OCI-LY3 (cell line): ENCODE measurements around the gene MRPL1.

Experiments
- H2AFZ ChIP-seq: fragments of 200-600, 300-600 bp; shearing (Covaris generic); 2 replicates; pipeline ENCODE4 v1.6.0; 2014; ENCODE audit warnings: antibody characterized with exemption, low read depth, low read length
- H3K27ac ChIP-seq: fragments of 200-600, 300-600 bp; sonication (generic); 2 replicates; pipeline ENCODE4 v1.5.1; 2014; ENCODE audit warnings: mild to moderate bottlenecking, low read length, moderate library complexity, mixed read lengths
- H3K27me3 ChIP-seq: fragments of 200-600, 300-600 bp; sonication (generic); 2 replicates; pipeline ENCODE4 v1.6.1; 2014; ENCODE audit warnings: low read depth, low read length, mixed read lengths
- H3K36me3 ChIP-seq: fragments of 200-600, 300-600 bp; sonication (generic); replicated peaks from 2 replicates; pipeline ENCODE3; 2014; ENCODE audit warnings: low read depth, low read length, mixed read lengths
- H3K4me1 ChIP-seq: fragments of 300-600, 200-600 bp; sonication (generic); 2 replicates; pipeline ENCODE4 v1.6.1; 2014; ENCODE audit warnings: low read length, mixed read lengths
- H3K4me2 ChIP-seq: fragments of 200-600, 300-600 bp; sonication (generic); 2 replicates; pipeline ENCODE4 v1.6.1; 2014; ENCODE audit warnings: low read length, mixed read lengths
- H3K4me3 ChIP-seq: fragments of 300-600, 200-600 bp; sonication (generic); 2 replicates; pipeline ENCODE4 v1.5.1; 2014; ENCODE audit warnings: antibody characterized with exemption, mild to moderate bottlenecking, low read length, moderate library complexity
- H3K79me2 ChIP-seq: fragments of 300-600, 200-600 bp; shearing (Covaris generic); 2 replicates; pipeline ENCODE4 v1.6.1; 2014; ENCODE audit warnings: mild to moderate bottlenecking, low read length, mixed read lengths
- H3K9ac ChIP-seq: fragments of 300-600, 200-600 bp; shearing (Covaris generic); 2 replicates; pipeline ENCODE4 v1.6.0; 2014; ENCODE audit warnings: mild to moderate bottlenecking, low read length, moderate library complexity
- H3K9me3 ChIP-seq: fragments of 200-600, 300-600 bp; shearing (Covaris generic); 2 replicates; pipeline ENCODE4 v1.6.1; 2014; ENCODE audit warnings: low read length, mixed read lengths; ENCODE audit not compliant: insufficient read depth
- H4K20me1 ChIP-seq: fragments of 200-600, 300-600 bp; sonication (generic); 2 replicates; pipeline ENCODE4 v1.6.1; 2016; ENCODE audit warnings: low read length, mixed read lengths; ENCODE audit not compliant: insufficient read depth
- EZH2phosphoT487 ChIP-seq: fragments of 200-600 bp; shearing (Covaris generic); IDR thresholded peaks from 2 replicates; pipeline ENCODE4 v1.6.1; 2018; ENCODE audit warnings: antibody characterized with exemption, mixed run types, low read depth
- TF ChIP-seq, protein P1 (sequence below): fragments of 200-600, 300-600 bp; sonication (generic); IDR thresholded peaks from 2 replicates; pipeline ENCODE4 v1.5.1; 2014; ENCODE audit warnings: antibody characterized with exemption, low read length, low read depth

MRPL1 gene

GRCh38 chr4:77819843-77820648, 42.6 kb upstream of the MRPL1 start:
- TF ChIP-seq EZH2phosphoT487 = no peak
- TF ChIP-seq, protein P1, sequence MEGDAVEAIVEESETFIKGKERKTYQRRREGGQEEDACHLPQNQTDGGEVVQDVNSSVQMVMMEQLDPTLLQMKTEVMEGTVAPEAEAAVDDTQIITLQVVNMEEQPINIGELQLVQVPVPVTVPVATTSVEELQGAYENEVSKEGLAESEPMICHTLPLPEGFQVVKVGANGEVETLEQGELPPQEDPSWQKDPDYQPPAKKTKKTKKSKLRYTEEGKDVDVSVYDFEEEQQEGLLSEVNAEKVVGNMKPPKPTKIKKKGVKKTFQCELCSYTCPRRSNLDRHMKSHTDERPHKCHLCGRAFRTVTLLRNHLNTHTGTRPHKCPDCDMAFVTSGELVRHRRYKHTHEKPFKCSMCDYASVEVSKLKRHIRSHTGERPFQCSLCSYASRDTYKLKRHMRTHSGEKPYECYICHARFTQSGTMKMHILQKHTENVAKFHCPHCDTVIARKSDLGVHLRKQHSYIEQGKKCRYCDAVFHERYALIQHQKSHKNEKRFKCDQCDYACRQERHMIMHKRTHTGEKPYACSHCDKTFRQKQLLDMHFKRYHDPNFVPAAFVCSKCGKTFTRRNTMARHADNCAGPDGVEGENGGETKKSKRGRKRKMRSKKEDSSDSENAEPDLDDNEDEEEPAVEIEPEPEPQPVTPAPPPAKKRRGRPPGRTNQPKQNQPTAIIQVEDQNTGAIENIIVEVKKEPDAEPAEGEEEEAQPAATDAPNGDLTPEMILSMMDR = 0 out of 2 replicates have a peak, but pooled peaks have one; percentile 7
- Histone ChIP-seq H3K36me3 (no peaks in the 10 kb centered on the region), H3K9ac (peak overlapping the region; percentile 96), H4K20me1 (peaks cover 29% of the 10 kb centered on the region), H3K27ac (peak overlapping the region; percentile 86), H2AFZ (peak overlapping the region; percentile 76), H3K79me2 (peaks cover 49% of the 10 kb centered on the region), H3K4me1 (peaks cover 25% of the 10 kb centered on the region), H3K27me3 (no peaks in the 10 kb centered on the region), H3K9me3 (no peaks in the 10 kb centered on the region), H3K4me3 (peak overlapping the region; percentile 91), H3K4me2 (peak overlapping the region; percentile 79)

GRCh38 chr4:77820649-77821561, 41.7 kb upstream of the MRPL1 start:
- TF ChIP-seq EZH2phosphoT487 = no peak
- TF ChIP-seq, protein P1 = no peak

DNA sequence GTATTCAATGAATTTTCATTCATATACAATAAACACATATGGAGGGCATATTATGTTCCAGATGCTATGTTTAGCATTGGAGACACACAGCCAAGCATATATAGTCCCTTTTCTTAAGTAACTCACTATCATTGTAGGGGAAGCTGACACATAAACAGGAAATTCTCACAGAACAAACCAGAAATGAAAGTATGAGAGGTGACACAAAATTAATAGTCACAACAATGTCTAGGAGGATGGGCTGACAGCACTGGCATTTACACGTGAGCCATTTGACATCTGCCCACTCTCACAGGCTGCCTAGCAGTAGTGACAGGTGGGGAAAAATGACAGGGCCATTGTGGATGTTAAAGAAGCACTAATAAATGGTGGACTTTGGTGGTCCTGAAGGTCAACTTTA, 40.9 kb upstream of the MRPL1 start:
- Histone ChIP-seq H4K20me1 (peaks cover 15% of the 10 kb centered on the region), H3K4me1 (peaks cover 35% of the 10 kb centered on the region), H3K9ac (no peak overlapping the region), H3K9me3 (no peaks in the 10 kb centered on the region), H3K36me3 (no peaks in the 10 kb centered on the region), H3K4me2 (no peak overlapping the region), H3K4me3 (no peak overlapping the region), H3K27ac (no peak overlapping the region), H3K27me3 (no peaks in the 10 kb centered on the region), H2AFZ (no peak overlapping the region), H3K79me2 (peaks cover 32% of the 10 kb centered on the region)
- TF ChIP-seq, protein P1 = no peak
- TF ChIP-seq EZH2phosphoT487 = no peak

More at GRCh38 chr4:77820649-77821561, 41.7 kb upstream of the MRPL1 start:
- Histone ChIP-seq H3K9me3 (no peaks in the 10 kb centered on the region), H4K20me1 (peaks cover 21% of the 10 kb centered on the region), H3K9ac (peak overlapping the region; percentile 96), H2AFZ (peak overlapping the region; percentile 76), H3K79me2 (peaks cover 40% of the 10 kb centered on the region), H3K4me1 (peaks cover 28% of the 10 kb centered on the region), H3K27me3 (no peaks in the 10 kb centered on the region), H3K27ac (peak overlapping the region; percentile 86), H3K36me3 (no peaks in the 10 kb centered on the region), H3K4me2 (peak overlapping the region; percentile 79), H3K4me3 (peak overlapping the region; percentile 91)

DNA sequence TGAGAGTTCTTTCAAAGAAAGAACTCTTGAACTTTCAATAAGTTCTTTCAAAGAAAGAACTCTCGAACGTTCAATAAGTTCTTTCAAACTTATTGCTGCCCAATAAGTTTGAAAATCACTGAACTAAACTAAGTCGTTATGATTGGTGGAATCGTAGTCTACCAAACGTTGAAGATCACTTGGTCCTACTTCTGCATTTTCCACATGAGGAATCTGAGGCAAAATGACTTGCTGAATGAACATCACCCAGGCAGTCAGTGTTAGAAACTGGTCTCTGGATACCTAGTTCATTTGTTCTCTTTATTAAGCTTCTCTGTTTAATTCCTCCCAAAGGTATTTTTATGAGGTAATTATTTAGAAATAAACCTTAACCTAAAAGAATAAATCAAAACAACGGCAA, 36.4 kb upstream of the MRPL1 start:
- H3K79me2 ChIP-seq = no peaks in the 10 kb centered on the region
- peak overlapping the region; percentile 38 for H3K4me2 ChIP-seq
- H3K4me3 ChIP-seq = 0 out of 2 replicates have a peak overlapping the region, but pooled peaks have one; percentile 1
- H3K36me3 ChIP-seq = no peaks in the 10 kb centered on the region
- H2AFZ ChIP-seq = 0 out of 2 replicates have a peak overlapping the region, but pooled peaks have one; percentile 12
- H4K20me1 ChIP-seq = no peaks in the 10 kb centered on the region
- H3K27ac ChIP-seq = no peak overlapping the region
- H3K4me1 ChIP-seq = peaks cover 60% of the 10 kb centered on the region
- H3K9me3 ChIP-seq = no peaks in the 10 kb centered on the region
- H3K9ac ChIP-seq = no peak overlapping the region
- H3K27me3 ChIP-seq = no peaks in the 10 kb centered on the region
- TF ChIP-seq, protein P1 = no peak
- TF ChIP-seq EZH2phosphoT487 = no peak
